MM.1S (cell line): Measurements from ENCODE around the gene RGL4.

ENCODE experiments used
- CTCF ChIP-seq: fragments of 300-600 bp; sonication (generic); IDR thresholded peaks from 2 replicates; pipeline ENCODE4 v1.5.1; 2016; ENCODE audit warnings: antibody characterized with exemption, low read length, mixed read lengths
- EZH2 ChIP-seq: fragments of 300-600 bp; sonication (generic); optimal IDR thresholded peaks from 2 replicates; pipeline ENCODE3; 2017; ENCODE audit warnings: low read depth, mild to moderate bottlenecking, antibody characterized with exemption, low read length, mixed read lengths
- EZH2phosphoT487 ChIP-seq: fragments of 300-600 bp; sonication (generic); IDR thresholded peaks from 2 replicates; pipeline ENCODE4 v1.6.1; 2018; ENCODE audit warnings: antibody characterized with exemption, low read length

DNA sequence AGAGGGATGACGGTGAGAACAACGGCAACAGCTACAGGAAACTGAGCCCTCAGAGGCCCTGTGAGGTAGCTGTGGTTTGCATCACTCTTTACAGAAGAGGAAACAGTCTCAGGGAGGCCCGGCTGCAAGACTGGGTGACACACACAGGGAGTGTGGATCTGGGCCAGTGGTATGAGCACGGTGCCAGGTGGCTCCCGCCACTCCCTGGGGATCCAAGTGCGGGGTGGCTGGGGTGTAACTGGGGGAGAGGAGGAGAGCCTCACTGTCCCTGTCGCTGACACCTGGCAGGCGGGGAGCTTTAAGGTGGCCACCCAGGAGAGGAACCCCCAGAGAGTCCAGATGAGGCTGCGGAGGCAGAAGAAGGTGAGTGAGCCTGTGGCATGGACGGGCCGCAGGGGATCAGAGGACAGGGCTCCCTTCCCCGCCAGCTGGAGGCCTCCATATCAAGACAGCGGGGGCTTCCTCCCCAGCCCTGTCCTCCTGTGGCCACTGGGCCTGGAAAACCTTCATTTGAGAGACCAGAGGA is 5.6 kb downstream of the RGL4 start:
- TF ChIP-seq CTCF = no peak
- TF ChIP-seq EZH2phosphoT487 = no peak
- no peak for TF ChIP-seq EZH2
